Testis (tissue), 5 donors: Measurements from ENCODE around the gene SPI1. TPM values are rescaled to one million over a fixed set of nuclear protein-coding genes. Genes with fewer than 3 reads are reported as not detected.

Experiments used
- DNase-seq: peaks from one replicate; pipeline ENCODE4 v3.0.0-alpha.2; 2019
- H3K27ac ChIP-seq, 2 donors: fragments of 200-600 bp; sonication (generic); one replicate each; pipeline ENCODE4 v1.5.1; 2019
- H3K27me3 ChIP-seq: fragments of 200-600 bp; sonication (generic); one replicate; pipeline ENCODE4 v1.5.1; 2019
- H3K36me3 ChIP-seq: fragments of 200-600 bp; sonication (generic); one replicate; pipeline ENCODE4 v1.5.1; 2017; ENCODE audit warnings: low read depth; ENCODE audit errors: missing control alignments
- H3K4me1 ChIP-seq: fragments of 200-600 bp; sonication (generic); one replicate; pipeline ENCODE4 v1.5.1; 2019
- H3K4me3 ChIP-seq, 2 donors: fragments of 200-600 bp; sonication (generic); one replicate each; pipeline ENCODE4 v1.5.1; 2017 to 2019
- H3K9me3 ChIP-seq: fragments of 200-600 bp; sonication (generic); one replicate; pipeline ENCODE4 v1.5.1; 2017
- CTCF ChIP-seq, 3 experiments: fragments of 450-650 bp in 2 of 3; fragments of 200-600 bp in 1 of 3; sonication (generic) in 1 of 3; IDR thresholded peaks; one replicate each; pipeline ENCODE4 v1.5.1; 2016 to 2019; ENCODE audit warnings: antibody characterized with exemption in 3 of 3, mild to moderate bottlenecking in 2 of 3, moderate library complexity in 1 of 3
- POLR2A ChIP-seq: fragments of 450-650 bp; IDR thresholded peaks from one replicate; pipeline ENCODE4 v1.6.1; 2017; ENCODE audit warnings: antibody characterized with exemption, mild to moderate bottlenecking, moderate library complexity
- WGBS, 2 donors: methylation state at CpG; one replicate each; pipeline ENCODE4 v1.1.5; 2018; 5-methylcytosine and 5-hydroxymethylcytosine counted together
- intact Hi-C: fragments of 100-400 bp; cut with DNase I; formaldehyde crosslinking; loops from one replicate; pipeline ENCODE4 v1.15.1; 2023; ENCODE audit warnings: low total_unique reads
- long read RNA-seq, 2 donors: transcript quantifications; one replicate each; lab custom pipeline, GENCODE V29; 2026
- polyA plus RNA-seq: library from polyadenylated mRNA; stranded (reverse); fragments of 350-450 nt; fragmentation: Illumina TruSeq; extraction: RNeasy Lipid Tissue Mini Kit (QIAGEN cat#74804); gene quantifications from one replicate; pipeline ENCODE4 v1.2.3, GENCODE V29; 2014; ENCODE audit warnings: low read depth, low replicate concordance; ENCODE audit not compliant: insufficient read depth
- total RNA-seq, 2 donors: library from RNA; depleted of rRNA; stranded (reverse); fragments of >200 nt; gene quantifications; one replicate each; pipeline ENCODE4 v1.2.3, GENCODE V29; 2016

The SPI1 gene
- total RNA-seq, result 1 to 10 TPM; 4.6 to 7.4 TPM
- polyA plus RNA-seq, result 16.3 TPM
- long read RNA-seq, donor 1, partial matches to known transcripts, result 0 of 5 reads
- long read RNA-seq, donor 1, other reads (novel, unspliced or antisense), result 0 of 5 reads
- long read RNA-seq, donor 2, result 0 reads

DNA sequence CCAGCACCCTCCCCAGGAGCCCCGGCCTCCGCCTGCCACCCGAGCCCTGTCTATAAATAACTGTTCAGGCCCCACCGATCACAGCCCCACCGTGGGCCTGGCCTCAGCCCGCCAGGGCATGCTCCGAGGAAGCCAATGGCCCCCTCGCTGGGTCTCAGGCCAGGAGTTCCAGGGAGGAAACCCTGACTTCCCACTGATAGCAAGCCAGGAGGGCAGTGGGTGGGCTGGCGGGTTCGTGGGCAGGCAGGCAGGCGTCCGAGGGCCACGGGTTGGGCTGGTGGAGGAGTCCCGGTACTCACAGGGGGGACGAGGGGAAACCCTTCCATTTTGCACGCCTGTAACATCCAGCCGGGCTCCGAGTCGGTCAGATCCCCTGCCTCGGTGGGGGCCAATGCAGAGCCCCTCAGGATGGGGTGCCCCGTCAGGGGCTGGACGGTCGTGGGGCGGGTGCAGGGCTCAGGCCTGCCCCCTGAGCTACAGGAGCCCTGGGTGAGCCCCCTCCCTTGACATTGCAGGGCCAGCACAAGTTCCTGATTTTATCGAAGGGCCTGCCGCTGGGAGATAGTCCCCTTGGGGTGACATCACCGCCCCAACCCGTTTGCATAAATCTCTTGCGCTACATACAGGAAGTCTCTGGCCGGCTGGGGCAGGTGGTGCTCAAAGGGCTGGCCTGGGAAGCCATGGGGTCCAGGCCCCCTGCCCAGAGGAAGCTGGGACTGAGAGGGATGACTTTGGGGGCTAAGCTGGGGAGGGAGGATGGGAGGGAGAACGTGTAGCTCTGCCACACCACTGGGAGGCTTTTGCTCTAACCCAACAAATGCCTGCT is at the start of gene SPI1:
Gene SPI1 (minus strand): TSS at position 538 of the 826 bp plus-strand sequence. CDS start 194 bp downstream, at position 344.
- Histone ChIP-seq H3K4me3 (peak within 1 kb of the TSS in 1 of 2 donors; percentile 17), H3K9me3 (no peaks in the 10 kb centered on the region), H3K36me3 (no peaks in the 10 kb centered on the region), H3K27me3 (no peaks in the 10 kb centered on the region), H3K27ac (peak within 1 kb of the TSS; percentile 11 to 56), H3K4me1 (no peaks in the 10 kb centered on the region)
- intact Hi-C loops, result loop anchor here (10.0 kb wide), 1 partner anchor 77 kb away; no protein-coding TSS in a partner anchor
- TF ChIP-seq CTCF (IDR thresholded peaks at IDR 0.05) (no peak), POLR2A (no peak)
- 80 to 83% methylated on average over 7 to 31 of the region's 31 CpGs for WGBS, 2 donors
- peak; percentile 47 for DNase-seq

GRCh38 chr11:47426062-47426956 is 48.0 kb upstream of the SPI1 start, which contains the start of gene PSMC3:
Gene PSMC3, minus strand, starts transcription at chr11:47426439. Its CDS starts 160 bp downstream, at chr11:47426279.
- H3K36me3 ChIP-seq, result no peaks in the 10 kb centered on the region
- intact Hi-C loops, result no loop called here
- 1% methylated on average over 57 to 62 of the region's 62 CpGs for WGBS, 2 donors
- no peaks in the 10 kb centered on the region for H3K27me3 ChIP-seq
- H3K9me3 ChIP-seq, result no peaks in the 10 kb centered on the region
- H3K4me3 ChIP-seq, result peak within 1 kb of the TSS; percentile 76 to 95
- TF ChIP-seq CTCF (IDR thresholded peaks at IDR 0.05) (no peak), POLR2A (no peak)
- peaks cover 8% of the 10 kb centered on the region for H3K4me1 ChIP-seq
- peak; percentile 99 for DNase-seq
- H3K27ac ChIP-seq, result peak within 1 kb of the TSS; percentile 87 to 90

DNA sequence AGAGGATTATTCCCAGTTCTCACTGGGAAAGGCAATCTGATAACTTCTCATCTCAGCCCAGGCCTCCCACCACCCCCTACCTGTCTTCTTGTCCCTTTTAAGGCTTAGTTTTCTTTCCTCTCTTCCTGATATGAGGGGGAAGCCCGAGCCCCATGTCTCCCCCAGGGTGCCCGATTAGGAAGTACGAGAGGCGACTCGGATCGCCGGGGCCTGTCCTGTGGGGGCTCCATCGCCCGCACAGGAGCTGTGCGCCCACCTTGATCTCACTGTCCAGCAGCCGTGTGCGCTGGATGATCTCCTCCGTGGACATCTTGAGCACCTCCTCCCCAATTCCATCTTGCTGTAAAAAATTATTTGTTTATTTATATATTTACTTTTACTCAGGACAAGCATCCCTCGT is 47.3 kb upstream of the SPI1 start:
- TF ChIP-seq POLR2A, result no peak
- TF ChIP-seq CTCF (IDR thresholded peaks at IDR 0.05), result no peak
- 1% methylated on average over 14 of the region's 14 CpGs for WGBS, 2 donors
- Histone ChIP-seq H3K9me3 (no peaks in the 10 kb centered on the region), H3K27me3 (no peaks in the 10 kb centered on the region), H3K27ac (peak overlapping the region; percentile 87 to 90), H3K4me1 (peaks cover 8% of the 10 kb centered on the region), H3K4me3 (peak overlapping the region; percentile 76 to 95), H3K36me3 (no peaks in the 10 kb centered on the region)
- no peak for DNase-seq
- intact Hi-C loops, result no loop called here

GRCh38 chr11:47418454-47419259 is 40.3 kb upstream of the SPI1 start:
- intact Hi-C loops, result no loop called here
- Histone ChIP-seq H3K27me3 (no peaks in the 10 kb centered on the region), H3K27ac (no peak overlapping the region), H3K9me3 (no peaks in the 10 kb centered on the region), H3K36me3 (no peaks in the 10 kb centered on the region), H3K4me3 (no peak overlapping the region), H3K4me1 (peaks cover 15% of the 10 kb centered on the region)
- WGBS, 2 donors, result 70 to 84% methylated on average over 19 to 23 of the region's 23 CpGs
- TF ChIP-seq CTCF (IDR thresholded peaks at IDR 0.05), result no peak
- TF ChIP-seq POLR2A, result no peak
- DNase-seq, result no peak
